GM21717 (cell line): Measurements from ENCODE around the gene ANXA11.
"Not testable (repeated sequence)": the region's sequence is repeated elsewhere in the genome, so short reads cannot be mapped to it uniquely, and the experiment has no call there.

Experiments used
- ATAC-seq: cut with Tn5 transposase; IDR thresholded peaks from one replicate; pipeline ENCODE4 v1.9.1; 2021; ENCODE audit warnings: mild to moderate bottlenecking, moderate library complexity; ENCODE audit not compliant: unreplicated experiment

The ANXA11 gene

GRCh38 chr10:80210259-80210658, 4.9 kb upstream of the ANXA11 start:
- ATAC-seq, result no peak

GRCh38 chr10:80207768-80208370, 2.5 kb upstream of the ANXA11 start:
- ATAC-seq, result no peak

DNA sequence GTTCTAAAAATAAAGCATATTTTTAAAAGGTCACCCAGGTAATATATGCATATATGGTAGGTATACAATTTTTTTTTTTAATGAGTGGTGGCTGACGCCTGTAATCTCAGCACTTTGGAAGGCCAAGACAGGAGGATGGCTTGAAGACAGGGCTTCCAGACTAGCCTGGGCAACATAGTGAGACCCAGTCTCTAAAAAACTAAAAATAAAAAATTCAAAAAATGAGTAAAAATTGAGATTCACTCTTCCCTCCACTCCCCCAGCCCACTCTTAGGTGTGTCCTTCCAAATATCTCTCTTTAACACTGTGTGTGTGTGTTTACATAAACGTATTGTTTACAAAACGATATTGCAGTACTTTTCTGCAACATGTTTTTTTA, 929 bp upstream of the ANXA11 start:
- no peak for ATAC-seq

- ATAC-seq, result peak; percentile 29
These were observed 460 bp downstream of the ANXA11 start for GRCh38 chr10:80204677-80205476.

DNA sequence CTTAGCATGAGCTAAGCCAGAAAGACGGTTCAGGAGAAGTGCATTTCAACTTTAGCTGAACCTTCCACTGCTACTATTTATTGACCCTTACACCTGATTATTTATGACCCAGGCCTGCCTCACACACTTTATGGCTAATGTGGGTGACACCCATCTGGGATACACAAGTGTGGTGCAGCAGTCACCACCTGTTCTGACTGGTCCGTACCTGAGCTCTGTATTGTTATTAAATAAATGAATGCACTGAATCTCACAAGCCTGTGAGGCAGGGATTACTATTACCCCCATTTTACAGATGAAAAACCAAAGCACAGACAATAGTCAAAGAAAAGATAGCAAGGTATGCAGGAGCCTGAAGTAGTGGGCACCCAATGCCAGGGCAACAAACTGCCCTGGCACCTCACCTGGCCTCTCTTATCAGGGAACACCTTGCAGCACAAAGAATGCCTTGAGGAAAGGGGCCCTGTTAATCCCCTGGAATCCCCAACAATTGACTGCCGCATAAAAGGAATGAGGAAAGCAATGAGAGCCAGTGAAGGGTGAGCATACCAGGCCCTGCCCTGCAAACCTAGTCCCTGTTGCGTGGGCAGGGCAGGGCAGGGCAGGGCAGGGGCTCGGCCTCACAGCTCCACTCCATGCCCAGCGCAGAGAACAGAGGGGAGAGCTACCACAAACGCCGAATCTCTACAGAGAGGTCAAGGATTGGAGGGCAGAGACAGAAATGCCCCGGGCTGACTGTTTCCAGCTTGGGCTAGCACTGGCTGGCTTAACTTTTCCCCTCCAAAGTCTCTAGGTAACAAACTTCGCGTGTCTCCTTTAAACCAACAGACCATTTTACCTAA, 1.3 kb downstream of the ANXA11 start:
- no peak for ATAC-seq

DNA sequence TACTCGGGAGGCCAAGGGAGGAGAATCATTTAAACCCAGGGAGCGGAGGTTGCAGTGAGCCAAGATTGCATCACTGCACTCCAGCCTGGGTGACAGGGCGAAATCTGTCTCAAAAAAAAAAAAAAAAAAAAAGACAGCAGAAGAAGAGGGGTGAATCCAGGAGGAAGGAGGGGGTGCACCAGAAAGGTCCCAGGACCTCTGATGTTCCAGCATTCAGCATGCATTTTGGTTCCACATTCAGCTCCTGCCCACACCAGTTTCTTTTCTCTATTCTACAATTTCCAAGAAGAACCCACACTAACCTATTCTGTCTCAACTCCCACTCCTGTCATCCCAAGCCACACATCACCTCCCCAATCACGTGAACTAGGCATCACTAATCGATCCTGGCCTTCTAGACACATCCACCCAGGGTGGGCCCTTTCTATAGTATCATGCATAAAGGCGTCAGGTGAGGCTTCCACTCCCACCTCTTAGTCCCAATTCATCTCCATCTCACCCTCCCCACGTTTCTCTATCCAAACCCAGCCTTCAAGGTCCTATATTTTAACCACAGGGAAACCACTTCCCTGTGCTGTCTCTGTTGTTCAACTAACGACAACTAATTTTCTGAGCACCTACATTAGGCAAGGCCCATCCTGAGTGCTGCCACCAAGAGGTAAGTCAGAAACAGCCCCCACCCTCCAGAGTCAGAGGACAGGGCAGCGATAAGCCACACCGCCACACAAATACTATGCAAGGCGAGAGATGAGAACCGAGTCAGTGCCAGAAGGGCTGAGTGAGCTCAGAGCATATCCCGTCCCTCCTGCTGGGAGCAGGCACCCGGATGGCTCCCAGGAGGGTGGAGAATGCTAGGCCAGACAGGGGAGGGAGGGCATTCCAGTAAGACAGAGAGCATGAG, 2.2 kb downstream of the ANXA11 start:
- ATAC-seq, result peak; percentile 64

DNA sequence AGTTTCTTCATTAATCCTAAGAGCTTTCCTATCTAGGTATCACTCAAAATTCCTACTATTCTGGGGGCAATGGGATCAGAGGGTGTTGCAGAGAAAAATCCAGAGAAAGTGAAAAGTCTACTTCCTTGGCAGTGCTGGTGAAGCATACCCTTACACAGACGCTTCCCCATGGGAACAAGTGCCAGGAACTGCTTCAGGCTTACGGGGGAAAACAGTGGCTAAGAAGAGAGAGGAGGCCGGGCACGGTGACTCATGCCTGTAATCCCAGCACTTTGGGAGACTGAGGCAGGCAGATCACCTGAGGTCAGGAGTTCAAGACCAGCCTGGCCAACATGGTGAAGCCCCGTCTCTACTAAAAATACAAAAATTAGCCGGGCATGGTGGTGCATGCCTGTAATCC, 2.8 kb downstream of the ANXA11 start:
- not testable (repeated sequence) for ATAC-seq

DNA sequence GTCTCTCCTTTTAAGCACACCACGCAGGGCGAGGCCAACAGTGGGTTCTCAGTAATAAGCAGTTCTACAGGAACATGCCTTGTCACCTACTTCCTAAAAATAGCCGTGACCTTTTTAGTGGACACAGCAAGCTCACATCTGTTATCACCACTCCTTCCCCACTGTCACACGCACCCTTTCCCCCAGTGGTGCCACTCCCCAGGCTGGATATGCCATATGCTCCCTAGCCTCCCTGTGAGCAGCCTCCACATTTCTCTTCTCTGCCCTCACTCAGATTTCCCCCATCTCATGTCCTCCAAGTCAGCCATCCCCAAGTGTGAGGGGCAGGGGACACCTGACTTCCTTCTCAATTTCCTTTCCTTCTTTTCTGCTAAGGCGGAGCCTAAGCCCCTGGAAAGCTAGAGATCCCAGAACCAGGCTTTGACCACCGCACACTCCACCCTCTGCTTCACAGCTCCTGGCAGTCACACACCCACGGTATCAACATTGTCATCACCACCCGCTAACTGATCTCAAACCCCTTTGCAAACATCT, 3.7 kb downstream of the ANXA11 start:
- no peak for ATAC-seq

- no peak for ATAC-seq
These were observed 4.7 kb downstream of the ANXA11 start for GRCh38 chr10:80200687-80201086.

DNA sequence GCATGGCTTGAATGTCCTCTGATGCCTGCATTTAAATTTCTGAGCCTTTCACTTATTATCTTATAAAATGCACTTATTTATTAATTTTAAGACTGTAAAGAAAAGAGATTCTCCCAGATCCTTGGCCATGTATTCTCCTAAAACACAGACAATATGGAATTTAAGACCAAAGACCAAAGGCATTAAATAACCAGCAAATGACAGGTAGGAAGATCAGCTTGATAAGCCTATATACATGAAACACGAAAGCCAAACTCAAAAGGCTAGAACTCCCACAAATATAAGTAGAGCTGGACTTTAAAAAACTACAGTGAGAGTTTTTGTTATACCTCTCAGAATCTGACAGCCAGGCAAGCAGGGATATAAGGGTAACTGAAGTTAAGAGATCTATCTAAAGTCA, 5.1 kb downstream of the ANXA11 start:
- ATAC-seq, result no peak

- ATAC-seq, result no peak
These were observed 5.5 kb downstream of the ANXA11 start for GRCh38 chr10:80199828-80200227.

DNA sequence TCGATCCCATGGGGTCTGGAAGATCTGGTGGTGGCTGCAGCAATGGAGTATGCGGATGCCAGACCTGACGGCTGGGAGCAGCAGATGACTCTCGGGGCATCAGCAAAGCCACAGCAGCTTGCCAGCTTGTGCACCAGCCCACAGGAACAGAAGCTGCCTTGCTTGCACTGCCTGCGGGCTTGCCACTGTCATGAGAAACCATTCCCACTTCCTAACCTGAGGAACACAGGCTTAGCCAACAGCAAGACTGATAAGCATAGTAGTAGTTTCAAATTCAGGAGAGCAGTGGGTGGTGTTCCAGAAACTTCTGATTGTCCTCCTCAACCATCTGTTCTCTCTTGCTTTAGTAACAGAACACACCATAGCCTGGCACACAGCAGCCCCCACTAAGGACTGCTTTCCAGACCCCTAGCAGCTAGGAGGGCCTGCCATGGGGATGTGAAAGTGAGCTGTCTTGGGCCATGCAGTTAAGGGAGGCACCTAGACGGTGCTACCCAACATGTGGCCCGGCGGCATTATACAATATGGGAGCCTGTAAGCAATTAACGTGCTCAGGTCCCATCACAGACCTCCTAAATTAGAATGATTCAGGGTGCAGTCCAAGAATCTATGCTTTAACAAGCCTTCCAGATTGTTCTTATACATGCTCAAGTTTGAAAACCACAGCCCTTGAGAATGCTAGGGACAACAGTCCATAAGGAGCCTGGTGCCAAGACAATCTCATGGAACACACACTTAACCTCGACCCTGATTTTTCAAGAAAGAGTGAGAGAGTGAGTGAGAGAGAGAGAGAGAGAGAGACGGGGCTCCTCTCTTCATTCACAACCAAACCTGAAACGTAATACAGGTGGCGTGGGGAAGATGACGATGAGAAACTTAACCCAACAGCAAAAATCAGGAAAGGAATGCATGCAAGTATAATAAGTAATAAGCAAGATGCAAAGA, 7.1 kb downstream of the ANXA11 start:
- ATAC-seq, result no peak

- ATAC-seq, result no peak
These were observed 8.4 kb downstream of the ANXA11 start for GRCh38 chr10:80196950-80197315.

DNA sequence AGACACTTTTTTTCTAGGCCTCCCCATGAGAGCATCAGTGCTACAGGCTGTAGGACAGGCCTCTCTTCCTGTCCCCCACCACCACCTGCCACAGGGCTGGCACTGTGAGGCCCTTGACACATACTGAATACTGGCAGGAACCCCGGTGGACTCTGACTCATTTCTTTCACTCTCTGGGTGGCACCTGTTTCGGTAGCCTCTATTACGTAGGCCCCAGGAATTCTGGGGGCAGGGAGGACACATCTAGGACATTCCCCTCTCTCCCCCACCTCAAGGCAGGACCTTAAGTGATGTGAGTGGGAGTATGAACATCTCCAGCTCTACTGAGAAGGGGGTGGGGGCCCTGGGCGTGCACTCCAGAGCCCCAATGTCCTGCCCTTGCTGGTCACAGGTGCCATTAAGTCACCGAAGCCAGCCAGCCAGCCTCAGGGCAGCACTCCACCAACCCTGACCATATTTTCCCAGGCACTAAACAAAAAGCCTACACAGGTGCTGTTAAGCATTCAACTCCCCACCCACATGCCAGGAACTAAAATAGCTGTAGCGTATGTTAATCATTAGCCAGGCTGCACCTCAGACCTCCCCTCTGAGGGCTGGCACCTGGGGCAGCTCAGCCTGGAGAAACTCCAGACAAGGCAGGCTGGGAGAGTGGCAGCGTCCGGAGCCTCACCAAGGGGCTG, 8.9 kb downstream of the ANXA11 start:
- ATAC-seq, result peak; percentile 89

DNA sequence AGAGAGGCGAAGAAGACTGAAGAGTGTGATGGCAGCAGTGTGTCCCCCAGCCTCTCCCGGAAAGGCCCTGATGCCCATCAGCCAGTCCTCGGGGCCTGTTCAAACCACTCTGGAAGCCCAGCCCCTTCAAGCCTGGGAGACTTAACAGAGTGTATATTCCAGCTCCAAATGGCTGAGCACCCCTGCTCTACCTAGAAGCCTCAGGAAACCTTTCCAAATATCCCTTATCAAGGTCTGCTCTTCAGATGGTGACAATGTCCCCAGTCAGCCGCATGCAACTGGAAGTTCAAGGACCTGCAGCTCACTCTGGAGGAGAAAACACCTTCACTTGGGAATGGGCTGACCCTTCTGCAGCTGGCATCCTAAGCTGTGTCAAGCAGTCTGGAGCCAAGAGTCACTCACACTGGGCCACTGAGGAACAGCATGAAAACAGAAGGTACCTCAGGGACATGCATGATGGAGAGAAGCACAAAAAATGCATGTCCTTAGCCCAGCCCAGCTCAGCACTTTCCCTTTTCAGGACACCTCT, 10.2 kb downstream of the ANXA11 start:
- ATAC-seq, result no peak

DNA sequence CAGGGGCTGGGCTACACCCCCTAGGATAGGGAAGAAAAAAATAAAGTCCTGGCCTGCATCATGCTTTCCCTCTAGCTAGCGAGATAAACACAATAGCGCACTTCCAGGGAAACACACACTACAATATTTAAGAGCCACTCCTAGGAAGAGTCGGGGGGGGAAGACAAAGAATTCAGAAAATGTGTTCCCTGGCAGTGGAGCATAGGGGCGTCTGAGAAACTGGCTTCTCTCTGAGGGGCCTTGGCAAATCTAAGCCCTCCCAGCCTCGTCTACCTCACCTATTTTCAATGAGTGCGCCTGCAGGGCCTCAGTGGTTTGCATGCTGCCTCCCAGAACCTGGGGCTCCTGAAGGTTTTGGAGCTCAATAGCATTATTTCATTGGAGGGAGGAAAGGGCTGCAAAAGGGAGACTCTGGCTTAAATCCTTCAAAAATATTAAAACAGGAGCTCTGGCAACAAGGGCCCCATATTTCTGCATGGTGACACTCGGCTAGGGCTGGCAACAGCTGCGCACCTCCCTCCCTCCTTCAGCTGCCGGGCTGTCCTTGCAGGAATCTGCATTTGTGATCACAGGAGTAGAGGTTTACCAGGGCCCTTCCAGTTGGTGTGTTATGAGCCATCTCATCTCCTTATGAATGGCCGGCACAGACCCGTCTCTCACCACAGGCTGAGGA, 10.8 kb downstream of the ANXA11 start:
- ATAC-seq, result no peak

DNA sequence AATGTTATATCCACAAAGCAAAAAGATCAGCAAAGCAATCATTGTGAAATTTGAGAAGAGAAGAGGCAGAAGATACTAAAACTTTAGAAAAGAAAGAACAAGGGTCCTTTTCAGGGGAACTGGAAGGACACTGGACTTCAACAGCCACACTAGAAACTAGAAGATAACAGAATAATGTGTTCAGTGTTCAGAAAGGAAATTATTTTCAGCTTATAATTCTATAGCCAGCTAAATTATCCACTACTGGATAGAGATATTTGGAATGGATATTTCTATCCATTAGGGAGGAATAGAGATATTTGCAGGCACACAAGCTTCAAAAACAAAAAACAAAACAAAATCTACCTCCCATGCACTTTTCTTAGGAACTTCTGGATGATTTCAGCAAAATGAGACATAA, 12.8 kb downstream of the ANXA11 start:
- ATAC-seq, result no peak
